ENCODE measurements around the gene MTHFD1.

The MTHFD1 gene

DNA sequence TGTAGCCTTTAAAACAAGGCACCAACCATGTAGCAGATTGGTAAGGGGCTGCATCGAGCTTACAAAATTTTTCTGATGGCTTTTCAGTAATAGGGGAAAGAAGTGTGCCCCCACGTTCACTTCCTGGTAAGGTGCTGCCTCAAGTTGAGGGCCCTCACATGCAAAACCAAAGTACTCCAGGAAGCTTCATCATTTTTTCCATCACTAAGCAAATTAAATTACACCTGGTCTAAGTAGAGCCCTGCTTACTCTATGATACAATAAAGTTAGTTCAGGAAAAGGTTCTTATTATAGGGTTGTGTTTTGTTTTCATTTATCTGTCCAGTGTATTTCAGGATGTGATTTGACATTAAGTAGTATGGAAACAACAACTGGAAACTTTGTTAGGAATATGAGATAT is 62.1 kb downstream of the MTHFD1 start:
- no peak for DNase-seq

DNA sequence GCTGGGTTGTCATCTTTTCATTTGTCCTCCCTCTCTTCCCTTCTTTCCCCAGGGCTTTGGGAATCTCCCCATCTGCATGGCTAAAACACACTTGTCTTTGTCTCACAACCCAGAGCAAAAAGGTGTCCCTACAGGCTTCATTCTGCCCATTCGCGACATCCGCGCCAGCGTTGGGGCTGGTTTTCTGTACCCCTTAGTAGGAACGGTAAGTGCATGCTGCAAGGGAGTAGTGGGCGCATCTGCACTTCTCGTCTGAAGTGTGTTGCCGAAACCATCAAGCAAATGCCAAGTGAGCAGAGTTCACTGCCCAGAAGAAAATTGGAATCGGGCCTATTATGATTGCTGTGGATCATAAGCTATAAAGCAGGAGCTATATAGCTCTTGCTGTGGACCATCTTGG is 66.5 kb downstream of the MTHFD1 start:
- DNase-seq, result no peak

DNA sequence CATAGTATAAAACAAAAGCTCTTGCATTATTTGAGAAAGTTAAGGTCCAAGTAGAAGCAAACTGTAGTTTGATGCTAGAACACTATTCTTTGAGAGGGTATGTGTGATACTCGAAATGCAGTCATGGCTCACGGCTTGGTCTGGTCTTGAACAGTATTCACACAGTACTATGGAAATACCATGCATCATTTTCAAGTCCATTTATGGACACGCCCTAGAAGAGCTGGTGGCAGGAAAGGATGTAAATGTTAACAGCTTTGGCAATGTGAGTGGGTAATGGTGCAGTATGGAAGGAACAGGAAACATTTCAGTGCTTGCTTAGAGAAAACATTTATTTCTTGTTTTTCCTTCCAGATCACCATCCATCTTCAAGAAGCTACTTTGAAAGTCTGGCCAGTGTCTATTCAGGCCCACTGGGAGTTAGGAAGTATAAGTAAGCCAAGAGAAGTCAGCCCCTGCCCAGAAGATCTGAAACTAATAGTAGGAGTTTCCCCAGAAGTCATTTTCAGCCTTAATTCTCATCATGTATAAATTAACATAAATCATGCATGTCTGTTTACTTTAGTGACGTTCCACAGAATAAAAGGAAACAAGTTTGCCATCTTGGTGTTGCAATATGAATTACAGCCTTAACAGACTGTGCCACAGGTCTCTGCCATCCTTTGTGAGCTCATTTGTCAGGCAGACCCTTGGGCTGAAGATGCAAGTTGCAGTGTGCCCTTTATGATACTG is 71.4 kb downstream of the MTHFD1 start:
- no peak for DNase-seq

DNA sequence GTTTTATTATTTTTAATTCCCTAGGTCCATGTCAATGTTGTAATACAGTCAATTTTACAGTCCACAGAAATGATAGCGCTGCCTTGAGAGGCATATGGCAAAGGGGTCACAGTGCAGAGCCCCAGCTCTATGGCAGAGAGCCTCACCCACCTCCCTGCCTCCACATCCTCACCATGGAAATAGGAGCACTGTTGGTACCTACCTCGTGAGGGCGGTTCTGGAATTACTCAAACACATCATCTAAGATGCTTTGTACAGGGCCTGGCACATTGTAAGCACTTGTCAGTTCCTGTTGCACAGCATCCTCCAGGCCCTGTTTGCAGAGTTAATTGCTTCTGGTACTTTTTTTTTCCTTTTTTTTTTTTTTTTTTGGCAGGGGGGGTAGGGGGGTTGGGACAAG is 73.1 kb downstream of the MTHFD1 start:
- DNase-seq, result no peak

DNA sequence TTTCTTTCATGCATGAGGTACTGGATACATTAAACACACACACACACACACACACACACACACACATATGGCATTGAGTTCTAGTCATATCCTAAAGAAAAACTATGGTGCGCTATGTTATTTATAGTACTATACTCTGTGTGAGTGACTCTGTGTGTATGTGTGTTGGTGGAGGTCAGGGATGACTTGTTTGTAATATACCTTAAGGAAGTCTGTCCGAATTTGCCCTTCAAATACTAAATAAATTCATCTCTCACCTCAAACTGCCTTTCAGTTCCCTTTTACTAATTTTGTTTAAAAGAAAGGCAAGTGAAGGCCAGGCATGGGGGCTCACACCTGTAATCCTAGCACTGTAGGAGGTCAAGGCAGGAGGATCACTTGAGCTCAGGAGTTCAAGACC is 75.0 kb downstream of the MTHFD1 start:
- no peak for DNase-seq

DNA sequence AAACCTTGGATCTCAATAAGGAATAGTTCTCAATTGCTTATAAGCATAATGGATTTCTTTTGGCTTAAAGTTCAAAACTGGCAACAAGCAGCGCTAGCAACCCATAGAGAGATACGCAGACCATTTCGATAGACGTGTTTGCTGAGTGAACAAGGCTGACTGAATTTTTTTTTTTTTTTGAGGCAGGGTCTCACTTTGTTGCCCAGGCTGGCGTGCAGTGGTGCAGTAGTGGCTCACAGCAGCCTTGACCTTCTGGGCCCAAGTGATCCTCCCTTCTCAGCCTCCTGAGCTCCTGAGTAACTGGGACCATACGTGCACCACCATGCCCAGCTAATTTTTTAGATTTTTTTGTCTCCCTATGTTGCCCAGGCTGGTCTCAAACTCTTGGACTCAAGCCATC is 75.7 kb downstream of the MTHFD1 start:
- DNase-seq, result no peak

DNA sequence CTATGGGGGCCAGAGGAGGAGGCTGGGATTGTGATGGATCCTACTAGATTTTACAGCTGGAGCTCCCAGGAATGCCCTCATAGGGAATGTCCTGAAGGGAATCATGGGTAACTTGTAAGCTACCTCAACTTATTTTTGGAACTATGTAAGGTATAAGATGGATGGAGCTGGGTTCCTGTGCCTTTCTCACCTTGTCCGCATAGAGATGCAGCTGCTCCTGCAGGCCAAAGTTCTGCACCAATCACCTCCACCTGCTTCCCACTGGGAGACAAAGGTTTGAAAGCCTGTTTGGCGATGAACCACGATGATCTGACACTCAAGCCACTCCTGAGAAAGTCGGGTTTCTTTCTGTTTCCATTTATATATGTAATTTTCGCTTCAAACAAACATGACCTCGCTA is 76.5 kb downstream of the MTHFD1 start:
- no peak for DNase-seq

DNA sequence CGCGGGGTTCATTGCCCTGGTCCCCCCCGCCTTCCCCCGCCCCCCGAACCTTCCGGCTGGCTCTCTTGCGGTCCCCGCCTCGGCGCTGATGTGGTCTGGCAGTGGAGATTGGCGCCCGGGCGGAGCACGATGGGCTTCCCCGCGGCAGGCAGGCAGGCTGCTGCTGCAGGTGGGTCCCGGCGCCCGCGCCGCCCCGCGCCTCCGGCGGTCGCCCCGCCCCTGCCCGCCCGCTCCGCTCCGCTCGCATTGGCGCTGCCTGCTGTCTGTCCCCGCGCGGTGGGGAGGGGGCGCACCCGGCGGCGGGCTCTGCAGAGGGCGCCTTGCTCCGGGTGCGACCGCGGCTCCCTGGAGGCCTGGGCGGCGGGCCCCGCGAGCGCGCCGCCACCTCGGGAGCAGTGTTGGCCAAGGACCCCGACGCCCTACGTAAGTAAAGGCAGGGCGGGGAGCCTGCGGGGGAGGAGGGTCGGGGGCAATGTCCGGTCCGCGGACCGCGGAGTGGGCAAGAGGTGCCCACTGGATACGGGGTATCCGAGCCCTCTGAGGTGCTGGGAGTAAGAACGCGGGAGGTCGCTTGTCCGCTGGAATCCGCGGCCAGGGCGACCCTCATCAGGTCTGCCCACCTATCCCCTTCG is 77.2 kb downstream of the MTHFD1 start, which contains the start of gene AKAP5:
Gene AKAP5, plus strand, starts transcription at position 309 of the 632 bp plus-strand sequence. CDS start 2,896 bp downstream, outside the sequence.
- DNase-seq, result peak; percentile 20

DNA sequence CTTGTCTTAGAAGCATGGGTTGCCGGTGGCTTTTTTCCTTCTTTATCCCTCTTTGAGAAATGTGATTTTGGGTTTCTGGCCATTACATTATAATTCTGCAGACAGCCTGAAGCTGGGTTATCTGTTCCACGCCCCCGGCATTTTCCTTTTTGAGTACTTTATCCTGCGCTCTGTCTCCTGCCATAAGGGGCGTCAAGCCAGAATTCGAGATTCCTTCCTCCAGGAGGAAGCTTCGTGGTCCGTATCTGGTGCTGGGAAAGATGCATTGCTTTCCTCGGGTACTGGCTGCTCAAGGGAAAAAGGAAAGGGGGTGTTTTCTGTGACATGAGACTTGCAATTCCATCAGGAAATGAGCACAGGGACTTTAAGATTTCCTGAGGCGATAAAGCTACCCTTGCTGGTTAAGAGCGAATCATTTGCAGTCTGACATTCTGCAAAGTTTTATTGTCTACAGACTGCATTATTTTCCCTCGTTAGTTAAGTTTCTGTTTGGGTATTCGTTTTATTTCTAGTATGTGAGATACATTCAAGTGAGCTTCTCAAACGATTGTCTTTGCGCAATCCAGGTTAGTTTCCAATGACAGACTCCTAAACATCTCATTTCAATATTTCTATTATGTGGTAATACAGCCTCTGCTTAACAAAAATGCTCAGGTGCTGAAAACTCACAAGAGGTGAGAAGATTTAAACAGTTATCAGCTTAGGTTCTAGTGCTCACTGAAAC is 77.8 kb downstream of the MTHFD1 start:
- no peak for DNase-seq

DNA sequence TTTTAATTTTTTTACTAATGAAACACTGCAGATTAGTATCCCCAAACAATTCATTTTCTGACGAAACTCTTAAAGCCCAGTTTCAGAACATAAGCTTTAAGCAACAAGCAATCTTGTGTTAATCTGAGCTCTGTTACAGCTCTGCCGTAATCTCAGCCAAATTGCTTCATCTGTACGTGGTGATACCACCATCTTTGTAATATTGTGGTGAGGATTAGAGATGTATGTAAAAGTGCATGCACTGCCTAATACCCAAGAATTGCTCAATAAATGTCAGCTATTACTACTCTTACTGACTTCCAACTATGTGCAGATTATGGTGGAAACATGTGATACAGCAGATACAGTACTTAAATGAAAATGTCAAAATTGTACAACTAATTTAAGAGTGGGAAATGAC is 78.9 kb downstream of the MTHFD1 start:
- no peak for DNase-seq

DNA sequence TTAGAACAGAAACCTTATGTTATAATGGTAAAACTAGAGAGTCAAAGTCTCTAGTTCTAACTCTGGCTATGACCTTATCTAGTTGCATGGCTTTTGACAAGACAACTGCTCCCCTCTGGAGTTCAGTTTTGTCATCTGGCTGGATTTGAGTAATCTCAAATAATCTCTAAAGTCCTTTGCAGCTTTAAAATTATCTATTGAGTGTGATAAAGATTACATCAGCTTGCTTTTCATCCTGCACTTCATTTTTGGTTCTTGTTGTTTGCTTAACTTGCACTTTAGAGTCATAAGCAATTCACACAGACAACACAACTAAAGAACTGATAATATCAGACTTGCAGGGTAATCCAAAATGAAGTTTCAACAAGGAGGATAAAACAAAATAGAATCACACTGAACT is 79.4 kb downstream of the MTHFD1 start:
- DNase-seq, result no peak

DNA sequence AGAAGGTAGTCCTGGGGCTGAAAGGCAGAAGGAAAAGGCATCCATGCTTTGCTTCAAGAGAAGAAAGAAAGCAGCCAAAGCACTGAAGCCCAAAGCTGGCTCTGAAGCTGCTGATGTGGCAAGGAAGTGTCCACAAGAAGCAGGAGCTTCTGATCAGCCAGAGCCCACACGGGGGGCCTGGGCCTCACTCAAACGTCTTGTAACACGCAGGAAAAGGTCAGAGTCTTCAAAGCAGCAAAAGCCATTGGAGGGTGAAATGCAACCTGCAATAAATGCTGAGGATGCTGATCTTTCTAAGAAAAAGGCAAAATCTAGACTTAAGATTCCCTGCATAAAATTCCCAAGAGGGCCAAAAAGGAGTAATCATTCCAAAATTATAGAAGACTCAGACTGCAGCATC is 80.3 kb downstream of the MTHFD1 start:
- no peak for DNase-seq

DNA sequence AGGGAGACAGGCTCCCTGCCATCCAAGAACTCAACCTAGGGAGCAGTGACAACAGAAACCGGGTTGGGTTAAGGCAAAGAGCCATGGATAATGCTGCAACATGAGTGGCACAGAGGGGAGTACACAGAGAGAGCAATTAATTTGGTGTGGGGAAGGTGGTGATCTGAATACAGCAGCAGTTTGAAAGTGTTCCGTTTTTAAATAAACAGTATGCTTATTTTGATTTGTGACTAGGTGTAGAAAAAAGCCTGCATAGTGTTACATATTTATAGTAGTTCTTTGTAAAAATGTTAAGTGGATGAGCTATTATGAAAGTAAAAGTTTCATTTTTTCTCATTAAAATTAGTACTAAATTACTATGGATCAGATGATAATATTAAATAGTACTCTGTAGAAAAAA is 85.9 kb downstream of the MTHFD1 start:
- no peak for DNase-seq

DNA sequence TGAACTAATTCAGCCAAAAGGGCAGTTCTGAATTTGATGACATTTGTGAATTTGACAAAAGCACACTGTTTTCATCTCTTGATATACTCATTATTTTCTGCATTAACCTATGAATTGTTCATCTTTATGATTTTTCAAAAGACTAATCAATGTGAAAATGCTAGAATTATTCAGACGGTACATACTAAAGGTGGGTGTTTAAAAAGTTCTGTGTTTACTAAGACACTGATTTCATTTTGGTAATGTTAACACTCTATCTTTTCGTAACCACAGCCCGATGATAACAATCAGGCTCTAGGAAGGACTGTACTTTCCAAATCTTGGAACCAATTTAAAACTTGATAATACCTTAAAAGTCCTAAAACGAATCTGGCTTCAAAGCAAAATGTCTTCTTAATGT is 86.5 kb downstream of the MTHFD1 start:
- no peak for DNase-seq

DNA sequence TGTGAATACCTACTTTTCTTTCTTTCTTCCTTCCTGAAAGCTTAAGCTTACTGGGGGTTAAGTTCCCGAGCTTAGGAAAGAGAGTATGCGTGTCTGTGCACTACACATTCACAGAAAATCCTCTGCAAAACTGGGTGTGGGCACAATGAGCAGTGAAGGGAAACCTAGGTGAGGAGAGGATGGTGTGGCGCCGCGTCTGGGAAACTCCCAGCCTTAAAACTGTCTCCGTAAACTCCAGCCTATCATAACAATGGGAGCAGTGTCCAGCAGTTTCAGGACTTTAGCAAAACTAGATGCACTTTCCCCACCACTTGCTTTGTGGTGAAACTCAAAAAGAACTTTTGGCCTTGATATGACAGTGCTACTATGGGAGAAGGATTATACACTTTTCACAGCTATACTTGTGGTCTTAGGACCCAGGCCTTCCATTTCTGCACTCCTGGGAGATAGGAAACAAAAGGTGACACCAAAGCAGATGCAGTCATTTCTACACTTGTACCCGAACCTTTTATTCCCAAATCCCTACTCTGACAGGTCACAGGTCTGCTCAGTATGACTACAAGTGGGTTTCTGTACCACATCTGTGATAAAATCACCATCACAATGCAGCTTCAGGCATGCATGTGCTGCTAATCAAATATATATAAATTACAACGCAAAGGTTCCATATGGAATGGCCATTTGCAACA is 87.6 kb downstream of the MTHFD1 start:
- DNase-seq, result no peak

DNA sequence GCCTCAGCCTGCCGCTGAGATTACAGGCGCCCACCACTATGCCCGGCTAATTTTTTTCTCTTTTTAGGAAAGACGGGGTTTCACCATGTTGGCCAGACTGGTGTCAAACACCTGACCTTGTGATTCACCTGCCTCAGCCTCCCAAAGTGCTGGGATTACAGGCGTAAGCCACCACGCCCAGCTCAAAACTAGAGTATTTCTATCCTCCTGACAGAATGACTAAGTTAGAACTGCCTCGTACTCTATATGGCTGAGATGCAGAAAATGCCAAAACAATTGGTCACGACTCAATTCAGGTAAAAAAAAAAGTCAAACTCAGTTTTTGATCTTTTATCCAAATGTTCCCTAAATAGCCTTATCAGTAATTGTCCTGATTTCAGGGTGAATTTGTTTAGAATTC is 88.3 kb downstream of the MTHFD1 start:
- DNase-seq, result no peak

DNA sequence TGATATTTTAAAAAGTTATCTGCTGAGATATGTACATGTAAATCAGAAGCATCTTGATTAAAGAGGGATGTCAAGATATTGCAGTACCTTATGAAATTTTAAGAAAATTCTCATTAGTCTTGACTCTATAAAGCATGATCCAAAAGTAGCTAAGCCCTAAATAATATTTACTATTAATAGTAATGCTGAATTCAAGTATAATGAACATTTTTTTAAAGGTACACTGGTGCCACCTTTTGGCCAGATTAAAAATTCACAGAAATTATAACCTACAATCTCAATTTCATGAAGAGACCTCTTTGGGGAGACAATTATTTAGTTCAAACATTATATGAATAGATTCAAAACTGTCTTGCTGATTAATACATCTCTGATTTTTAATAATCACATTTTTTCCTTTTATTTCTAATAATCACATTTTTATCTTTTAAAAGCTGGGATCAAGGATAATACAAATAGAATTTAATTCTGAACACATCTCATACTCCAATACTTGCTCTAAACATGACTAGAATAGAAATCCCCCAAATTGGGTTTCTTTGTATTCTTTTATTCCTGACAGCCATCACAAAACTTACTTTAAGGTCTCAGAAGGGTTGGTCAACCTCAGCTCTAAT is 90.6 kb downstream of the MTHFD1 start:
- DNase-seq, result no peak

DNA sequence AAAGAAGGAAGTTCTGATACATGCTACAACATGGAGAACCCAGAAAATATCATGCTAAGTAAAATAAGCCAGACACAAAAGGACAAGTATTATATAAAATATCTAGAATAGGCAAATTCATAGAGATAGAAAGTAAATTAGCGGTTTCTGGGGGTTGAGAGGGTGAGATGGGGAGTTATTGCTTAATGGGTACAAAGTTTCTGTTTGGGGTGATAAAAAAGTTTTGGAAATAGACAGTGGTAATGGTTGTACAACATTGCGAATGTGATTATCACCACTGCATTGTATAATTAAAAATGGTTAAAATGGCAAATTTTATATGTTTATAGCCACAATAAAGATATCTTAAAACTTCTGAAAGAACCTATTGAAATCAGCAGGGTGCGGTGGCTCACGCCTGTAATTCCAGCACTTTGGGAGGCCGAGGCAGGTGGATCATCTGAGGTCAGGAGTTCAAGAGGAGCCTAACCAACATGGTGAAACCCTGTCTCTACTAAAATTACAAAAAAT is 100.5 kb downstream of the MTHFD1 start:
- no peak for DNase-seq

DNA sequence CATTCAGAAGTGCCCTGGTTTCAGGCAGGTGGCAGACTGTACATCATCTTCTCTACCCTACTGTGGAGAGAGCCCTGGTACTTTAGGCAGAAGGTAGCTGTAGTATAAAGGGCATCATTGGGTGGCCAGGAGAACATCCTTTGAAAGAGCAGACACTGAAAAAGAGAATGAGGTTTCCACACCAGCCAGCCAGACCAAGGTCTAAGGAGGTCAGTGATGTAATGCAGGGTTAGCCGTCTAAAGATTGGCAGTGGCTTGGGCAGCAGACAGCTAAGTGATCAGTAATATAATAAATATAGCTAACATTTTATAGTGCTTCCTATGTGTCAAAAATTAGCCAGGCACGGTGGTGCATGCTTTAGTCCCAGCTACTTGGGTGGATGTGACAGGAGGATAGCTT is 103.5 kb downstream of the MTHFD1 start:
- DNase-seq, result no peak

DNA sequence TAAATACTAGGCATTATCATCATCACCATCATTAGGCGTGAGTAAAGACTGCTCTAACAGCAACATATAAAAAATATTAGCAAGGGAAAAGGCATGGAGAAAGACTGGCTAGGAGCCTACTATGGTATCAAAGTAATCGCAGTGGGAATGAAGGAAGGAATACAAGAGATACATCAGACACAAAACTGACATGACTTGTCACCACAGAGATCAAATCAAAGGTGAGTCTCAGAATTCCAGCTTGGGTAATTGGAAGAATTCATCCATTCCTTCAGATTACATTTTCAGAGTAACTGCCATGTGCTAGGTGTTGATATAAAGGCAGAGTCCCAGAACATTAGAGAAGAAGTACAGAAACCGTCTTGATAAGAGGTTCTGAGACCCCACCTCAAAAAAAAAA is 105.3 kb downstream of the MTHFD1 start:
- DNase-seq, result no peak

DNA sequence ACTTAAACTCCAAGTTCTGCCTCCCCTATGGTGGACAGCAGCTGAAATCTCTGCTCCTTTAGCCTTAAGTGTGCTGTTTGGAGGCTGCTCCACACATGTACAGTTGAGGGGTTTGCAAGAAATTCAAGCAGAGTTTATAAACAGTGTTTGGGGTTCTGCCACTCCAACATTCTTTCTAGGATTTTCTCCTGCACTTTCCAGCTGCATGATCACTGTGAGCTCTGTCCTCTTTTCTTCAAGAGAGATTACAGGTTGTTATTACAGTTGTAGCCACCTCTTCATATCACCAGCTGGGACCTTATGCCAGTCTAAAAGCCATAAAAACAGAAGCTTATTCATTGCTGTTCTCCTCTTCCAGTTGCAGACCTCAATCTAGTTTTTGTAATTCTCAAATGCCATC is 107.1 kb downstream of the MTHFD1 start:
- no peak for DNase-seq

DNA sequence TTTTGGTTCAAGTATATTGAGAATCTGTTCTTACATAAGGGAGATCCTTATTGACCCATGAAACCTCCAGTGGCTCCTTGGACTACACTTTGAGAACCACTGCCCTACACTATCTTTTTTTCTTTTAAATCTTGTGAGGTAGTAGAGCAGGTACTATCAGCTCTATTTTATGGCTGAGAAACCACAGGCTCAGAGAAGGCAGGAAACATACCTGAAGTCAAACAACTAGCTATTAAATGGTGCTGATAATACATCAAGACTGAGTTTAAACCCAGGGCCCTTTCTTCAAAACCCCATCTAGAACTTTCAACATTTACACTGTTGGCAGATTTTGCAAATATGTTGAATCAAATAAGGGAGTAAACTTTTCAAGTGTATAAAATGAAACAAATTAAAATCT is 108.6 kb downstream of the MTHFD1 start:
- DNase-seq, result no peak

DNA sequence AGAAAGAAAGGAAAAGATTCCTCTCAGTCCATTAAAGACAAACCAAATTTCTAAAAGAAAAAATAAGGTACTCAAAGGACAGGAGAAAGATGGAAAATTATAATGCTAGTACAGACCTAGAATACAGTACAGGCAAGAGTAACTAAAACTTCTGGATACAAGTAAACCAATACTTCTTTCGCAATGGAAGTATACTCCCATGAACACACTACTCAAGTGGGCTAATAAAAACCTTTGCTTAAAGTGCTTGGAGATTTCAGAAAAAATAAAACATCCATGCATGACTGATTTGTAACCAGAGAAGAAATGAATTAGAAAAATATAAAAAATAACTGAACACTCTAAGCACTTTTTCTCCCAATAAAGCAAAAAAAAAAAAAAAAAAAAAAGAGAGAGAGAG is 111.9 kb downstream of the MTHFD1 start:
- DNase-seq, result no peak
